Lower leg skin (tissue), 3 donors: Measurements from ENCODE around the gene RNF17.

ENCODE experiments used
- POLR2A ChIP-seq, 2 donors: fragments of 450-650 bp; IDR thresholded peaks; one replicate each; pipeline ENCODE4 v1.6.1; 2016 to 2017; ENCODE audit warnings: antibody characterized with exemption in 2 of 2, mild to moderate bottlenecking in 1 of 2, moderate library complexity in 1 of 2
- TF ChIP-seq, protein P1 (sequence below), 3 donors: fragments of 450-650 bp; IDR thresholded peaks; one replicate each; pipeline ENCODE4 v1.5.1; 2016; ENCODE audit warnings: antibody characterized with exemption in 3 of 3, mild to moderate bottlenecking in 3 of 3, moderate library complexity in 2 of 3

DNA sequence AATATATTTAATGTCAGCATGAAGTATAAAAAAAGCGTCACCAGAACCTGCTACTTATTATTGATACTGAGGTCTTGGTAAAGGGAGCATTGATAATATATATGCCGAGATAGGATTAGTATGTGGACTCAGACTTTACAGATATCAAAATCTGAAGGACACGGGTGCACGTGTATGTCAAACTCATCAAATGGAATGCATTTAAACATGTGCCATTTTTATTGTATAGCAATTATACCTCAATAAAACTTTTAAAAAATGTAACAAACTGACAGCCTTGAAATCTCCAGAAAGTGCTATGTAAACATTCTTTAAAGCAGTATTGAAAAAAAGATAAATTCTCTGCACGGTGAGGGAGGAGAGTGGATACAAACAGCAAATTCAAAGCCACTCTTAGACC is 157.9 kb downstream of the RNF17 start:
- TF ChIP-seq, protein P1, sequence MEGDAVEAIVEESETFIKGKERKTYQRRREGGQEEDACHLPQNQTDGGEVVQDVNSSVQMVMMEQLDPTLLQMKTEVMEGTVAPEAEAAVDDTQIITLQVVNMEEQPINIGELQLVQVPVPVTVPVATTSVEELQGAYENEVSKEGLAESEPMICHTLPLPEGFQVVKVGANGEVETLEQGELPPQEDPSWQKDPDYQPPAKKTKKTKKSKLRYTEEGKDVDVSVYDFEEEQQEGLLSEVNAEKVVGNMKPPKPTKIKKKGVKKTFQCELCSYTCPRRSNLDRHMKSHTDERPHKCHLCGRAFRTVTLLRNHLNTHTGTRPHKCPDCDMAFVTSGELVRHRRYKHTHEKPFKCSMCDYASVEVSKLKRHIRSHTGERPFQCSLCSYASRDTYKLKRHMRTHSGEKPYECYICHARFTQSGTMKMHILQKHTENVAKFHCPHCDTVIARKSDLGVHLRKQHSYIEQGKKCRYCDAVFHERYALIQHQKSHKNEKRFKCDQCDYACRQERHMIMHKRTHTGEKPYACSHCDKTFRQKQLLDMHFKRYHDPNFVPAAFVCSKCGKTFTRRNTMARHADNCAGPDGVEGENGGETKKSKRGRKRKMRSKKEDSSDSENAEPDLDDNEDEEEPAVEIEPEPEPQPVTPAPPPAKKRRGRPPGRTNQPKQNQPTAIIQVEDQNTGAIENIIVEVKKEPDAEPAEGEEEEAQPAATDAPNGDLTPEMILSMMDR (IDR thresholded peaks at IDR 0.05) = no peak
- no peak for TF ChIP-seq POLR2A (IDR thresholded peaks at IDR 0.05)
